SU-DHL-6 (cell line): ENCODE measurements around the gene MTCL1.

Source experiments
- H2AFZ ChIP-seq: fragments of 200-600 bp; sonication (generic); 2 replicates; pipeline ENCODE4 v1.6.1; 2014; ENCODE audit warnings: low read depth, mild to moderate bottlenecking, moderate library complexity, mixed read lengths, antibody characterized with exemption, low read length; ENCODE audit not compliant: severe bottlenecking
- H3F3A ChIP-seq: fragments of 200-600 bp; shearing (Covaris generic); 2 replicates; pipeline ENCODE4 v1.6.0; 2016; ENCODE audit warnings: antibody characterized with exemption, mild to moderate bottlenecking; ENCODE audit not compliant: insufficient read depth
- H3K27ac ChIP-seq: fragments of 200-600 bp; sonication (generic); 2 replicates; pipeline ENCODE4 v1.5.1; 2016; ENCODE audit warnings: low read depth, mild to moderate bottlenecking, low read length, moderate library complexity, mixed read lengths
- H3K27me3 ChIP-seq: fragments of 200-600 bp; sonication (generic), shearing (Covaris generic); 2 replicates; pipeline ENCODE4 v1.6.0; 2014; ENCODE audit warnings: mild to moderate bottlenecking, low read length
- H3K36me3 ChIP-seq: fragments of 200-600 bp; sonication (generic); 2 replicates; pipeline ENCODE4 v1.6.1; 2014; ENCODE audit warnings: mild to moderate bottlenecking, low read length, mixed read lengths
- H3K4me2 ChIP-seq: fragments of 300-600, 200-600 bp; shearing (Covaris generic), sonication (generic); 2 replicates; pipeline ENCODE4 v1.6.0; 2014; ENCODE audit warnings: low read length, low read depth, mild to moderate bottlenecking; ENCODE audit not compliant: poor library complexity, severe bottlenecking
- H3K4me3 ChIP-seq: fragments of 200-600 bp; sonication (generic); 2 replicates; pipeline ENCODE4 v1.5.1; 2014; ENCODE audit warnings: antibody characterized with exemption, low read length, mild to moderate bottlenecking, mixed read lengths; ENCODE audit not compliant: insufficient read depth, poor library complexity, severe bottlenecking
- H3K79me2 ChIP-seq: fragments of 200-600 bp; sonication (generic); 2 replicates; pipeline ENCODE4 v1.6.1; 2014; ENCODE audit warnings: mild to moderate bottlenecking, low read length, moderate library complexity; ENCODE audit not compliant: insufficient read depth
- H3K9ac ChIP-seq: fragments of 200-600 bp; sonication (generic); 2 replicates; pipeline ENCODE4 v1.7.0; 2014; ENCODE audit warnings: mild to moderate bottlenecking, low read length
- H3K9me2 ChIP-seq: fragments of 200-600 bp; sonication (generic); replicated peaks from 2 replicates; pipeline ENCODE4 v1.6.1; 2014; ENCODE audit warnings: low read length; ENCODE audit not compliant: insufficient read depth
- H3K9me3 ChIP-seq: fragments of 200-600 bp; sonication (generic); 2 replicates; pipeline ENCODE4 v1.6.1; 2014; ENCODE audit warnings: low read length, mixed read lengths; ENCODE audit not compliant: insufficient read depth
- H4K20me1 ChIP-seq: fragments of 200-600 bp; sonication (generic); 2 replicates; pipeline ENCODE4 v1.6.1; 2014; ENCODE audit warnings: low read depth, mild to moderate bottlenecking, antibody characterized with exemption, low read length, moderate library complexity, mixed read lengths
- CTCF ChIP-seq: fragments of 200-600 bp; sonication (generic); IDR thresholded peaks from one replicate; pipeline ENCODE4 v1.5.1; 2017; ENCODE audit warnings: antibody characterized with exemption, mild to moderate bottlenecking, low read length, moderate library complexity; ENCODE audit not compliant: insufficient read depth, poor library complexity, severe bottlenecking
- EZH2phosphoT487 ChIP-seq: fragments of 200-600 bp; sonication (generic), shearing (Covaris generic); conservative IDR thresholded peaks from 2 replicates; pipeline ENCODE4 v1.6.1; 2018; ENCODE audit warnings: mild to moderate bottlenecking, antibody characterized with exemption, low read length, moderate library complexity, mixed read lengths

MTCL1 gene

GRCh38 chr18:8660316-8660715 lies 45.0 kb upstream of the MTCL1 start:
- no peak overlapping the region for H3K9ac ChIP-seq
- no peaks in the 10 kb centered on the region for H3K9me2 ChIP-seq
- H3K36me3 ChIP-seq = no peaks in the 10 kb centered on the region
- H3K79me2 ChIP-seq = no peaks in the 10 kb centered on the region
- no peak overlapping the region for H3K4me2 ChIP-seq
- no peaks in the 10 kb centered on the region for H3K27me3 ChIP-seq
- H3K9me3 ChIP-seq = no peaks in the 10 kb centered on the region
- no peak overlapping the region for H3K27ac ChIP-seq
- TF ChIP-seq EZH2phosphoT487 (no peak), CTCF (no peak)
- no peak overlapping the region for H2AFZ ChIP-seq
- no peaks in the 10 kb centered on the region for H4K20me1 ChIP-seq
- no peaks in the 10 kb centered on the region for H3F3A ChIP-seq
- H3K4me3 ChIP-seq = no peak overlapping the region

GRCh38 chr18:8661754-8662559 lies 43.4 kb upstream of the MTCL1 start:
- Histone ChIP-seq H2AFZ (no peak overlapping the region), H3K4me2 (no peak overlapping the region)

DNA sequence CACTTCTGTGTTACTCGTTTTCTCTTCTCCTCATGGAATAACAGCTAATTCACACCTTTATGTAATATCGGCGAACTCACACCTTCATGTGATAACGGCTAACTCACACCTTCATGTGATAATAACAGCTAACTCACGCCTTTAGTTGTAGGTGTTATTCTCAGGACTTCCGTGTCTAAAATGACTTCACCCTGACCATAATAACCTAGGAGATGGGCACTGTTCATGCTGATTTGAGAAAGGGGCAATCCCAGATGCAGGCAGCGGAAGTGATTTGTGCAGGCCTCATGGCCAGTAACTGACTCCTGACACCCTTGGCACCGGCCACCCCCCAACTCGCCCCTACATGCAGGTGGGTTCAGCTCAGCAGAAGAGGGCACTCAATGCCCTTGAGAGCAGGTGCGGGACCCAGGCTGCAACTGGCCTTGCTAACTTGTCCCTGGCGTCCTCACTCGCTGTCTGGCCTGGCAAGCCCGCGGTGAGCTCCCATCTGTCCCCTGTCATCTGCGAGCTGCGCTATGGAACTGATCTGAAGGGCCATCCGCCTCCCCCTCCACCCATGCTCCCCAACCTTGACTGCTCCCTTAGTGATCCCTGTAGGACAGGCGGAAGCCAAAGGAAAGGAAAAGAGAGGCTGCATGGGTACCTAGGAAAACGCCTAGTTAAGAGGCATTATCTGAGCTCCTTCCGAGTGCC lies 42.6 kb upstream of the MTCL1 start:
- no peaks in the 10 kb centered on the region for H3K9me3 ChIP-seq
- no peaks in the 10 kb centered on the region for H3F3A ChIP-seq
- no peaks in the 10 kb centered on the region for H3K27me3 ChIP-seq
- H3K27ac ChIP-seq = no peak overlapping the region
- TF ChIP-seq CTCF = no peak
- no peak for TF ChIP-seq EZH2phosphoT487
- H3K79me2 ChIP-seq = no peaks in the 10 kb centered on the region
- H3K4me2 ChIP-seq = no peak overlapping the region
- no peaks in the 10 kb centered on the region for H3K9me2 ChIP-seq
- H4K20me1 ChIP-seq = no peaks in the 10 kb centered on the region
- H3K4me3 ChIP-seq = no peak overlapping the region
- H3K36me3 ChIP-seq = no peaks in the 10 kb centered on the region
- no peak overlapping the region for H2AFZ ChIP-seq
- H3K9ac ChIP-seq = no peak overlapping the region

More at GRCh38 chr18:8661754-8662559, 43.4 kb upstream of the MTCL1 start:
- no peak overlapping the region for H3K4me3 ChIP-seq
- H3F3A ChIP-seq = no peaks in the 10 kb centered on the region
- no peaks in the 10 kb centered on the region for H4K20me1 ChIP-seq
- H3K9ac ChIP-seq = no peak overlapping the region
- H3K36me3 ChIP-seq = no peaks in the 10 kb centered on the region
- no peaks in the 10 kb centered on the region for H3K9me3 ChIP-seq
- no peaks in the 10 kb centered on the region for H3K9me2 ChIP-seq
- no peak overlapping the region for H3K27ac ChIP-seq
- no peaks in the 10 kb centered on the region for H3K27me3 ChIP-seq
- TF ChIP-seq CTCF (no peak), EZH2phosphoT487 (no peak)
- no peaks in the 10 kb centered on the region for H3K79me2 ChIP-seq
